ENCODE results near the gene ARF5.

- TF ChIP-seq POLR2AphosphoS5 (IDR thresholded peaks at IDR 0.05; ENCODE audit: low read depth, low read length) = no peak
- no peak for TF ChIP-seq POLR2A (IDR thresholded peaks at IDR 0.05; ENCODE audit: low read depth, low read length)
Measured at GRCh38 chr7:127616724-127617123, 28.5 kb downstream of the ARF5 start.
